GM12892 (cell line): ENCODE measurements around the gene F2R.

Source experiments
- POLR2A ChIP-seq: IDR thresholded peaks from 2 replicates; pipeline ENCODE4 v1.6.1; 2011; ENCODE audit warnings: low read depth, low read length, control low read depth
- POLR2AphosphoS5 ChIP-seq: IDR thresholded peaks from 2 replicates; pipeline ENCODE4 v1.6.1; 2011; ENCODE audit warnings: low read depth, low read length, control low read depth
- TAF1 ChIP-seq: IDR thresholded peaks from 2 replicates; pipeline ENCODE4 v1.6.1; 2011; ENCODE audit warnings: low read depth, mild to moderate bottlenecking, control low read depth, low read length, borderline replicate concordance

DNA sequence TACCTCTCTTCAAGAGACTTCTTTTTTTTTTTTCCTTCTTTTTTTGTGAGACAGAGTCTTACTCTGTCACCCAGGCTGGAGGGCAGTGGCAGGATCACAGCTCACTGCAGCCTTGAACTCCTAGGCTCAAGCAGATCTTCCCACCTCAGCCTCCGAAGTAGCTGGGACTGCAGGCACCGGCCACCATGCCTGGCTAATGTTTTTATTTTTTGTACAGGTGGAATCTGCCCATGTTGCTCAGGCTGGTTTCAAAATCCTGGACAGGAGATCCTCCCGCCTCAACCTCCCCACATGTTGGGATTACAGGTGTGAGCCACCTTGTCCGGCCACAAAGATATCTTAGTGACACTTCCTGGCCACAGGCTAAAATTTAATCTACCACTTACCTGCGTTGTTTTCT is 60.0 kb downstream of the F2R start:
- TF ChIP-seq POLR2AphosphoS5, result no peak
- no peak for TF ChIP-seq POLR2A
- no peak for TF ChIP-seq TAF1
